Neural cell (in vitro differentiated cells): ENCODE results near the gene TNIP3. TPM values are rescaled to one million over a fixed set of nuclear protein-coding genes. Genes with fewer than 3 reads are reported as not detected.

Experiments used
- H2AFZ ChIP-seq: fragments of 200-600, 300-800 bp; sonication (generic), shearing (Covaris generic); 2 replicates; pipeline ENCODE4 v1.6.0; 2014; ENCODE audit warnings: low read depth, mild to moderate bottlenecking, antibody characterized with exemption, low read length, moderate library complexity
- H3F3A ChIP-seq: fragments of 200-600 bp; shearing (Covaris generic); 2 replicates; pipeline ENCODE4 v1.6.1; 2016; ENCODE audit warnings: mild to moderate bottlenecking, moderate library complexity, mixed read lengths, antibody characterized with exemption, low read length; ENCODE audit not compliant: insufficient read depth, poor library complexity, severe bottlenecking
- H3K27ac ChIP-seq: fragments of 200-600, 300-800 bp; sonication (generic), shearing (Covaris generic); 2 replicates; pipeline ENCODE4 v1.5.1; 2014; ENCODE audit warnings: mild to moderate bottlenecking, low read length, moderate library complexity
- H3K27me3 ChIP-seq: fragments of 300-800, 200-600 bp; sonication (generic), shearing (Covaris generic); 2 replicates; pipeline ENCODE4 v1.6.0; 2014; ENCODE audit warnings: mild to moderate bottlenecking, low read depth, low read length, moderate library complexity; ENCODE audit not compliant: insufficient read depth
- H3K36me3 ChIP-seq: fragments of 300-800, 200-600 bp; sonication (generic), shearing (Covaris generic); 2 replicates; pipeline ENCODE4 v1.5.1; 2014; ENCODE audit warnings: mild to moderate bottlenecking, antibody characterized with exemption, low read length, moderate library complexity; ENCODE audit not compliant: insufficient read depth
- H3K4me2 ChIP-seq: fragments of 300-800, 200-600 bp; sonication (generic), shearing (Covaris generic); 2 replicates; pipeline ENCODE4 v1.6.0; 2014; ENCODE audit warnings: mild to moderate bottlenecking, low read length
- H3K4me3 ChIP-seq: fragments of 300-800, 200-600 bp; sonication (generic), shearing (Covaris generic); 2 replicates; pipeline ENCODE4 v1.5.1; 2014; ENCODE audit warnings: mild to moderate bottlenecking, low read length, moderate library complexity
- H3K79me2 ChIP-seq: fragments of 200-600 bp; shearing (Covaris generic); replicated peaks from 2 replicates; pipeline ENCODE4 v1.6.0; 2014; ENCODE audit warnings: mild to moderate bottlenecking, low read length, moderate library complexity; ENCODE audit not compliant: insufficient read depth
- H3K9ac ChIP-seq: fragments of 300-800, 200-600 bp; sonication (generic), shearing (Covaris generic); 2 replicates; pipeline ENCODE4 v1.6.1; 2016; ENCODE audit warnings: mild to moderate bottlenecking, low read length, mixed read lengths
- H3K9me2 ChIP-seq: fragments of 200-600 bp; shearing (Covaris generic); 2 replicates; pipeline ENCODE4 v1.6.1; 2016; ENCODE audit warnings: mild to moderate bottlenecking, low read length, mixed read lengths; ENCODE audit not compliant: insufficient read depth
- H3K9me3 ChIP-seq: fragments of 200-600, 300-800 bp; sonication (generic), shearing (Covaris generic); 2 replicates; pipeline ENCODE4 v1.6.1; 2016; ENCODE audit warnings: mild to moderate bottlenecking, mixed run types, low read length, moderate library complexity, mixed read lengths
- H4K20me1 ChIP-seq: fragments of 200-600 bp; shearing (Covaris generic); 2 replicates; pipeline ENCODE4 v1.6.1; 2016; ENCODE audit warnings: mild to moderate bottlenecking, mixed run types; ENCODE audit not compliant: insufficient read depth
- CTCF ChIP-seq: fragments of 450-650 bp; IDR thresholded peaks from 2 replicates; pipeline ENCODE4 v1.5.1; 2014; ENCODE audit warnings: antibody characterized with exemption, mild to moderate bottlenecking, moderate library complexity; ENCODE audit not compliant: poor library complexity, severe bottlenecking
- EP300 ChIP-seq: fragments of 450-650 bp; conservative IDR thresholded peaks from 2 replicates; pipeline ENCODE4 v1.6.1; 2014; ENCODE audit warnings: antibody characterized with exemption, mild to moderate bottlenecking, moderate library complexity; ENCODE audit not compliant: poor library complexity, severe bottlenecking
- EZH2 ChIP-seq: fragments of 200-600, 300-800 bp; shearing (Covaris generic), sonication (generic); IDR thresholded peaks from 2 replicates; pipeline ENCODE4 v1.6.1; 2014; ENCODE audit warnings: antibody characterized with exemption, low read length, borderline replicate concordance, mild to moderate bottlenecking; ENCODE audit not compliant: insufficient read depth, poor library complexity, severe bottlenecking
- MXI1 ChIP-seq: fragments of 450-650 bp; conservative IDR thresholded peaks from 2 replicates; pipeline ENCODE4 v1.6.1; 2014; ENCODE audit warnings: antibody characterized with exemption, mild to moderate bottlenecking; ENCODE audit not compliant: poor library complexity, severe bottlenecking
- POLR2AphosphoS5 ChIP-seq: IDR thresholded peaks from 2 replicates; pipeline ENCODE4 v1.6.1; 2012
- RAD21 ChIP-seq: fragments of 450-650 bp; conservative IDR thresholded peaks from 2 replicates; pipeline ENCODE4 v1.6.1; 2014; ENCODE audit warnings: antibody characterized with exemption, mild to moderate bottlenecking, moderate library complexity
- REST ChIP-seq: IDR thresholded peaks from 2 replicates; pipeline ENCODE4 v1.6.1; 2012; ENCODE audit warnings: borderline replicate concordance
- SMC3 ChIP-seq: fragments of 450-650 bp; conservative IDR thresholded peaks from 2 replicates; pipeline ENCODE4 v1.6.1; 2014; ENCODE audit warnings: antibody characterized with exemption, mild to moderate bottlenecking, moderate library complexity; ENCODE audit not compliant: poor library complexity
- TAF1 ChIP-seq: IDR thresholded peaks from 2 replicates; pipeline ENCODE4 v1.6.1; 2012; ENCODE audit warnings: low read depth
- polyA plus RNA-seq: library from polyadenylated mRNA; depleted of rRNA; stranded (reverse); fragments of >200 nt; gene quantifications from 2 replicates; pipeline ENCODE4 v1.2.3, GENCODE V29; 2014

The TNIP3 gene
- polyA plus RNA-seq, 1 donor from 2014 or later, result 0.09 TPM

GRCh38 chr4:121118344-121118743, 45.8 kb downstream of the TNIP3 start:
- no peaks in the 10 kb centered on the region for H4K20me1 ChIP-seq
- H3F3A ChIP-seq, result no peaks in the 10 kb centered on the region
- H3K79me2 ChIP-seq, result no peaks in the 10 kb centered on the region
- H3K4me2 ChIP-seq, result no peak overlapping the region
- H3K9me2 ChIP-seq, result no peaks in the 10 kb centered on the region
- TF ChIP-seq POLR2AphosphoS5, result peak; percentile 25
- TF ChIP-seq SMC3, result no peak
- TF ChIP-seq REST, result peak; percentile 38
- H3K4me3 ChIP-seq, result no peak overlapping the region
- H3K36me3 ChIP-seq, result no peaks in the 10 kb centered on the region
- no peak overlapping the region for H2AFZ ChIP-seq
- H3K9me3 ChIP-seq, result no peaks in the 10 kb centered on the region
- no peak overlapping the region for H3K27ac ChIP-seq
- H3K27me3 ChIP-seq, result no peaks in the 10 kb centered on the region
- H3K9ac ChIP-seq, result no peak overlapping the region

GRCh38 chr4:121114756-121115155, 49.4 kb downstream of the TNIP3 start:
- H3K4me2 ChIP-seq, result no peak overlapping the region
- H3F3A ChIP-seq, result no peaks in the 10 kb centered on the region
- H4K20me1 ChIP-seq, result no peaks in the 10 kb centered on the region
- H3K79me2 ChIP-seq, result no peaks in the 10 kb centered on the region
- H3K27ac ChIP-seq, result no peak overlapping the region
- no peak for TF ChIP-seq REST
- no peak for TF ChIP-seq POLR2AphosphoS5
- TF ChIP-seq CTCF, result no peak
- no peak overlapping the region for H3K9ac ChIP-seq
- H3K4me3 ChIP-seq, result no peak overlapping the region
- H3K36me3 ChIP-seq, result no peaks in the 10 kb centered on the region
- H3K9me3 ChIP-seq, result no peaks in the 10 kb centered on the region
- H2AFZ ChIP-seq, result no peak overlapping the region
- H3K9me2 ChIP-seq, result no peaks in the 10 kb centered on the region
- H3K27me3 ChIP-seq, result no peaks in the 10 kb centered on the region

- no peak overlapping the region for H3K27ac ChIP-seq
- H3K79me2 ChIP-seq, result no peaks in the 10 kb centered on the region
- no peak overlapping the region for H2AFZ ChIP-seq
- no peaks in the 10 kb centered on the region for H3K27me3 ChIP-seq
- no peaks in the 10 kb centered on the region for H4K20me1 ChIP-seq
- H3K9ac ChIP-seq, result no peak overlapping the region
- no peak overlapping the region for H3K4me2 ChIP-seq
- no peaks in the 10 kb centered on the region for H3K9me3 ChIP-seq
- H3K4me3 ChIP-seq, result no peak overlapping the region
- no peaks in the 10 kb centered on the region for H3K36me3 ChIP-seq
- H3F3A ChIP-seq, result no peaks in the 10 kb centered on the region
- no peaks in the 10 kb centered on the region for H3K9me2 ChIP-seq
- TF ChIP-seq RAD21 (no peak), EZH2 (no peak), MXI1 (no peak), REST (no peak), EP300 (no peak), TAF1 (no peak), POLR2AphosphoS5 (no peak)
Measured at GRCh38 chr4:121112530-121112929, 51.6 kb downstream of the TNIP3 start.
